ENCODE results near the gene AKAP1. TPM values are rescaled to one million over a fixed set of nuclear protein-coding genes. Genes with fewer than 3 reads are reported as not detected.

The AKAP1 gene
- total RNA-seq, 2 experiments from 2014 or later = 20.3 to 23.1 TPM

GRCh38 chr17:57089391-57089790 is 4.3 kb downstream of the AKAP1 start:
- no peaks in the 10 kb centered on the region for H3K9me3 ChIP-seq (ENCODE audit: control insufficient read depth in 1 of 2, insufficient read depth in 1 of 2, low read length in 2 of 2)
- H3K4me1 Mint-ChIP-seq (ENCODE audit: low read depth) = peaks cover 39% of the 10 kb centered on the region
- no peak overlapping the region for H3K27ac ChIP-seq (ENCODE audit: low read depth in 1 of 2, low read length in 2 of 2)
- no peaks in the 10 kb centered on the region for H3K9me3 Mint-ChIP-seq
- H3K36me3 ChIP-seq (ENCODE audit: insufficient read depth, low read length) = no peaks in the 10 kb centered on the region
- no peaks in the 10 kb centered on the region for H3K27me3 ChIP-seq (ENCODE audit: control insufficient read depth in 1 of 2, insufficient read depth in 2 of 2, low read length in 2 of 2)
- POLR2A ChIA-PET = interaction anchor here (1.1 kb wide), 2 partner anchors 13 to 111 kb away, joined by 3 to 4 read pairs; partner anchors contain the start of gene SCPEP1
- ATAC-seq (ENCODE audit: poor library complexity) (no peak), DNase-seq (no peak)
- peaks cover 9% of the 10 kb centered on the region for H3K36me3 Mint-ChIP-seq (ENCODE audit: low read depth)
- CTCF ChIA-PET = interaction anchor here (1.3 kb wide), 1 partner anchor 129 kb away, joined by 3 read pairs; the partner anchor contains the start of gene COIL
- intact Hi-C loops (cut with DNase I, micrococcal nuclease) = loop anchor here in 1 of 2 experiments (5.0 to 10.0 kb wide), 5 partner anchors 495 to 1665 kb away; partner anchors contain the start of genes DYNLL2, MMD and NOG
- TF ChIP-seq CTCF (IDR thresholded peaks at IDR 0.05) = no peak
- H3K4me3 ChIP-seq (ENCODE audit: low read length) = no peak overlapping the region
- no peaks in the 10 kb centered on the region for H3K27me3 Mint-ChIP-seq
- peaks cover 18% of the 10 kb centered on the region for H3K4me1 ChIP-seq (ENCODE audit: insufficient read depth, low read length)
- H3K27ac Mint-ChIP-seq = no peak overlapping the region
- no peak overlapping the region for H3K4me3 Mint-ChIP-seq

GRCh38 chr17:57090560-57091185 is 5.6 kb downstream of the AKAP1 start:
- Mint-ChIP-seq H3K27me3 (no peaks in the 10 kb centered on the region), H3K4me1 (ENCODE audit: low read depth) (peaks cover 38% of the 10 kb centered on the region)
- CTCF ChIA-PET = no interaction called here

GRCh38 chr17:57091186-57091618 is 6.2 kb downstream of the AKAP1 start:
- Mint-ChIP-seq H3K4me3 (no peak overlapping the region), H3K36me3 (ENCODE audit: low read depth) (peaks cover 5% of the 10 kb centered on the region), H3K27ac (no peak overlapping the region), H3K27me3 (no peaks in the 10 kb centered on the region), H3K9me3 (no peaks in the 10 kb centered on the region), H3K4me1 (ENCODE audit: low read depth) (peaks cover 36% of the 10 kb centered on the region)
- H3K27me3 ChIP-seq (ENCODE audit: control insufficient read depth in 1 of 2, insufficient read depth in 2 of 2, low read length in 2 of 2) = no peaks in the 10 kb centered on the region
- no peaks in the 10 kb centered on the region for H3K9me3 ChIP-seq (ENCODE audit: control insufficient read depth in 1 of 2, insufficient read depth in 1 of 2, low read length in 2 of 2)
- peaks cover 8% of the 10 kb centered on the region for H3K4me1 ChIP-seq (ENCODE audit: insufficient read depth, low read length)
- no peak for TF ChIP-seq CTCF (IDR thresholded peaks at IDR 0.05)
- DNase-seq = no peak
- no peak overlapping the region for H3K27ac ChIP-seq (ENCODE audit: low read depth in 1 of 2, low read length in 2 of 2)
- no peaks in the 10 kb centered on the region for H3K36me3 ChIP-seq (ENCODE audit: insufficient read depth, low read length)
- intact Hi-C loops (cut with DNase I, micrococcal nuclease) = no loop called here
- CTCF ChIA-PET = no interaction called here
- ATAC-seq (ENCODE audit: poor library complexity) = no peak
- no peak overlapping the region for H3K4me3 ChIP-seq (ENCODE audit: low read length)
- POLR2A ChIA-PET = no interaction called here

More at GRCh38 chr17:57090560-57091185, 5.6 kb downstream of the AKAP1 start:
- H3K36me3 Mint-ChIP-seq (ENCODE audit: low read depth) = peaks cover 5% of the 10 kb centered on the region
- Histone ChIP-seq H3K27ac (ENCODE audit: low read depth in 1 of 2, low read length in 2 of 2) (no peak overlapping the region), H3K4me1 (ENCODE audit: insufficient read depth, low read length) (peaks cover 12% of the 10 kb centered on the region), H3K27me3 (ENCODE audit: control insufficient read depth in 1 of 2, insufficient read depth in 2 of 2, low read length in 2 of 2) (no peaks in the 10 kb centered on the region), H3K4me3 (ENCODE audit: low read length) (no peak overlapping the region), H3K9me3 (ENCODE audit: control insufficient read depth in 1 of 2, insufficient read depth in 1 of 2, low read length in 2 of 2) (no peaks in the 10 kb centered on the region), H3K36me3 (ENCODE audit: insufficient read depth, low read length) (no peaks in the 10 kb centered on the region)
- H3K27ac Mint-ChIP-seq = no peak overlapping the region
- no peak overlapping the region for H3K4me3 Mint-ChIP-seq
- intact Hi-C loops (cut with DNase I, micrococcal nuclease) = no loop called here
- POLR2A ChIA-PET = no interaction called here
- no peak for TF ChIP-seq CTCF (IDR thresholded peaks at IDR 0.05)
- ATAC-seq (ENCODE audit: poor library complexity) (no peak), DNase-seq (no peak)
- no peaks in the 10 kb centered on the region for H3K9me3 Mint-ChIP-seq

Data from CD4-positive, alpha-beta T cell (primary cell).